Activated CD4-positive, alpha-beta T cell treated with anti-CD3 and anti-CD28 coated beads for 4 hours (primary cell): ENCODE data around the gene DHRS3.

ENCODE experiments used
- DNase-seq, 2 donors: peaks; one replicate each; pipeline ENCODE4 v3.0.0-alpha.2; 2020

The DHRS3 gene

DNA sequence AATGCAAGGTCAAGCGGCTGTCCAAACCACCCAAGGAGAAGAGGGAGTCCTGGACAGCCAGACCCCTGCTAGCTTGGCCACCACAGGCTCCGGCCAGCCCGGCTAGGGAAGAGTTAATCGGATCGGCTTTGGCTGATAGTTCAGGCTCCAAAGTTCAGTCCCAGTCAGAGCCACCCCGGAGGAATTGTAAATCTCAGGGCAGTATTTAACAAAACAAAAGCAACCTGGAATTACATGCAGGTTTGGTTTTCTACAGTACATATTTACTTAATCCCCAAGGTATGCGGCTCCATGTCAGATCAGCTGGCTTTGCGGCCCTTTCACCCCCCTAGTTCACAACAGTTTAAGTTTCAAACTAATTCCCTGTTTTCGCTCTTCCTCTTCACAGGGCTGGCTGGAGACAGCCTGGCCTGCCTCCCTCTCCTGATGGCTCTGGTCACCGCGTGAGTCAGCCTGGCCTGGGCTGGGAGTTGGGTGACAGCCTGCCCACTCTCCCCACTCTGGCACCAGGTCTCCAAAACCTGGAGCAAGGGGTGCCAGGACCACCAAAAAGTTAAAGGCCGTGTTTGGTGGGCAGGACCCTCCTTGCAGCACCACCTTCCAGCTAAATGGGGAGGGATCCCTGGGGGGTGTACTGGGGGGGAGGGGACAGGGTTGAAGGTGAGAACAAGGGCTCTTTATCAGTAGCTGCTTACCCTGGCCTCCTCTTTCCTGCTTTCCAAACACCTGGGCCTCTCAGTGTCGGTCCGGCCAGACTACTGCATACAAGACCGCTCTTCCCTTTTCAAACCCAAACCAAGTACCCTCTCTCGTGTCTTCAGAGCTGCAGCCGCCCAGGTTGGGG, 1.9 kb downstream of the DHRS3 start:
- DNase-seq = no peak

DNA sequence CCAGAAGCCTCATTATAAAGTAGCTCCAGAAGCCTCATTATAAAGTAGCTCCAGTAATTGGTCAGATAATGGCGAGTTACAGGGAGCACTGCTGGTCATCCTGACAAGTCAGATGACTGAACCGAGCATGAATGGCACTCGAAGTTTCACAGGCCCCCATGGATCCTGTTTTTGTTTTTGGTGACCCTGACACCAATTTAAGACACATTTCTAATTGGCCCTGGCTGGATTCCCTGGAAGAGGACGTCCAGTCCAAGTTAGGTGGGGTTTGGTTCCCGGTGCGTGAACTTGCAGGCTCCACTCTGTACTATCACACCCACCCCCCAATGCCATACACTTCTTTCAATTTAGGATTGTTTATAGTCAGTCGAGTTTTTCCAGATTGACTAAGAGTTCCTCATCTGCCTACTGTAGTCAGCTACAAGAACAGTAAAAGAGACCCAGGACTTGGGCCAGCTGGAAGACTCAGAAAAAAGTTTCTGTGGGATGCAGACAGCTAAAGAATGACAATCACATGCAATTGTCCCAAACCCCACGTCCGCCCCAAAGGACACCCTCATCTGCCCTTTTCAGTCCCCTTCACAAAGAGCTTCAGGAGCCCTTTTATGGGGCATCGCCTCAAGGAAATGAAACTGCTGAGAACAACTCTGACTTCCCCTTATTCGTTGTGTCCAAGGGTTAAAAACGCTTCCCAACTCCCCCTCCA, 2.7 kb downstream of the DHRS3 start:
- no peak for DNase-seq

DNA sequence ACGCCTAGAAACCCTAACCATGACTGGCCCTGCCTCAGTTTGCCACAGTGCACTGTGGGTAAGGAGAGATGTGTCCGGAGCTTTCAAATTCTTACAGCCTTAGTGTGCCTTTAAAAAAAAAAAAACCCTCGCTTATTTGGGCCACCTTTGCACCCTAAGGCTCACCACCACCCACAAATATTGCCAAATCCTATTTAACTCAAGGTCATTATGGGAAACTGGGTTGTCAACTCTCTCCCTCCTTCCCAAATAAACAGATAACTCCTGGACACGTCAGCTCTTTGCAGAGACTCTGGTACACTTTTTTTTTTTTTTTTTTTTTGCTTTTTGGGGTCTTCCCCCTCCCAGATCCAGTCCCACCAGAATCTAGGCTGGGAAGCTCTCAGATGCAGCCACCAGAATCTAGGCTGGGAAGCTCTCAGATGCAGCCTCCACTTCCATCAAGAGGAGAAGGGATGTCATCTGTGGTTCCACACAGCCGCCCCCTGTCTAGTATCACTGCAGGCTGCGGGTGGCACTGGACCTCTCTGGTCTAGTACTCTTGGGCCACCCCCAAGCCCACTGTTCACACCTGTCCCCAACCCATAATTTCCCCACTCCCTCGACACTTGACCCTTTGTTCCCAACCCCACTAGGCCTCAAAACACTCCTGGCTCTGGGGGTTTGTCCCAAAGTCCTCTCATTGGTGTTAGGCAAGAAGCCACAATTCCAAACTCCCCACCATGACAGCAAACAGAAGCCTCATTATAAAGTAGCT, 3.4 kb downstream of the DHRS3 start:
- DNase-seq = no peak

DNA sequence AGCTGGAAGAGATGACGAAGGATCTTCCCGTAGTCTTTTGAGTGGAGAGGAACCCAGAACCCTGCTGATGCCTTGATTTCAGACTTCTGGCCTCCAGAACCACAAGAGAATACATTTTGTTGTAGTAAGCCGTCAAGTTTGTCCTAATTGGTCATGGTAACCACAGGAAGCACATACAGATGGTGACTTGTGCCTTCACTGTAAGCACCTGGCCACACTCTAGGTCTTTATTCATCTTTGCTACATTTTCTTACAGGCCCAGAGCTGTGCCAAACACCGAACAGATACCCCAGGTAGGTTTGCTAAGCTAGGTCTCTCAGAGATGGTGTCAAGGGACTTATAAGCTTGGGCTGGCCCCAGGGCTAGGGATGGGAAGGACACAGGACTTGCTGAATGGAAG, 4.8 kb downstream of the DHRS3 start:
- DNase-seq = no peak

DNA sequence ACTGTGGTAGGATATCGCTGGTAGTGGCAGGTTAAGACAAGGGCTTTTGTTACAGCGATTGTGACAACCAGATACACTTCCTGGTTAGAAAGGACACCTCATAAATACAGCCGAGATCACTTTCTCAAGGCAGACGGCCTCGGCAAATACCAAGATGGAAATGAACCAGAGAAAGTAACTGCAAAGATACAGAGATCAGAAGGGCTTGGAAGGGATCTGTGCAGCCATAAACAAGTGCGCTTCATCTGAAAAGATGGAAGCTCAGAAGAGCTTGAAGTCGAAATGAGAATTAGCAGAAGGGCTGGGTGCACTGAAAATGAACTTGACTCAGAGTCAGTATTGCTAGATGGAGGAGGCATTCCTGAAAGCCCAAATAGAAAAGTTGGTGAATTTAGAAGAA, 7.1 kb downstream of the DHRS3 start:
- no peak for DNase-seq

DNA sequence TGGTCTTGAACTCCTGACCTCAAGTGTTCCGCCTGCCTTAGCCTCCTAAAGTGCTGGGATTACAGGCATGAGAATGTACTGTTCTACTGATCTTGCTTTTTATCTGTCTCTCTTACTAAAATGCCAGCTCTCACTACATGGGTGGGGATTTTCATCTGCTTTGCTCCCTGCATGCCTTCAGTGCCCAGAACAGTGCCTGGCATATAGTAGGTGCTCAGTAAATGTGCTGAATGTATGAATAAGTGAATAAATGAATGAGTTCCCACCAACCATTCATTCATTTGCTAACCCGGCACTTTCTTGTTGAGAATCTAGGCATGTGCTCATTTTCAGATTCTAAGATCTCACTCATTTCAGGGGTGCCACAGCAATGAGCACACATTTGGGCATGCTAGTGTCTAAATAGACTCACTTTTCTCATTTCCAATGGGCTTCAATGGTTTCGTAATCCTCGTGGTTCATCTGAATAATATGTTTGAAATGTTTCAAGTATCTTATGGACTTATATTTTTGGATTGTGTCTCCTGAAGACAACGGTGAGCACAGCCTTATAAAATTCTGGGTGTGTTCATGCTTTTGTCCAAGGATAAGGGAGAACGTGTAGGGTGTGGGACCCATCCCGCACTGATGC, 7.6 kb downstream of the DHRS3 start:
- DNase-seq = no peak

DNA sequence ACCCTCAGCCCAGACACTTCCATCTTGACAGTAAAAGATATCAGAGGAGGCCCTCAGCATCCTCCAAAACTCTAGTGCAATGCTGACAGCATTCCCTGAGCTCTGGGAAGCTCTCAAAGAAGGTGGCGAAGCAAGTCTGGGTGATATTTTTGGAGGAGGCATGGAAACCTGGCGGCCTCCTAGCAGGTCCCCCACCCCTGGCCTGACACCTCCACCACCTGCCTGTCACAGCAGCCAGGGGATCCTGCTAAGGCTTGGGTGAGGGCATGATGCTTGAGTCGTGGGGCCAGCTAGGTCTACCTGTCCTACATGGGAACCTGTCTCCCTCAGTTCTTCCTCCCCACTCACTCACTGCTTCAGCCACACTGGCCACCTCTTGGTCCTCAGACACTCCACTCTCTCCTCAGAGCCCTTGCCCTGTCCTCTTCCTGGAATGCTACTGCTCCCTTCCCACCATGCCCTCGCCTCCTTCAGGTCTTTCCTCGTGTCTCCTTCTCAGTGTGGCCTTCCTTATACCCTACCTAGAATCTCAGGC, 8.5 kb downstream of the DHRS3 start:
- no peak for DNase-seq

DNA sequence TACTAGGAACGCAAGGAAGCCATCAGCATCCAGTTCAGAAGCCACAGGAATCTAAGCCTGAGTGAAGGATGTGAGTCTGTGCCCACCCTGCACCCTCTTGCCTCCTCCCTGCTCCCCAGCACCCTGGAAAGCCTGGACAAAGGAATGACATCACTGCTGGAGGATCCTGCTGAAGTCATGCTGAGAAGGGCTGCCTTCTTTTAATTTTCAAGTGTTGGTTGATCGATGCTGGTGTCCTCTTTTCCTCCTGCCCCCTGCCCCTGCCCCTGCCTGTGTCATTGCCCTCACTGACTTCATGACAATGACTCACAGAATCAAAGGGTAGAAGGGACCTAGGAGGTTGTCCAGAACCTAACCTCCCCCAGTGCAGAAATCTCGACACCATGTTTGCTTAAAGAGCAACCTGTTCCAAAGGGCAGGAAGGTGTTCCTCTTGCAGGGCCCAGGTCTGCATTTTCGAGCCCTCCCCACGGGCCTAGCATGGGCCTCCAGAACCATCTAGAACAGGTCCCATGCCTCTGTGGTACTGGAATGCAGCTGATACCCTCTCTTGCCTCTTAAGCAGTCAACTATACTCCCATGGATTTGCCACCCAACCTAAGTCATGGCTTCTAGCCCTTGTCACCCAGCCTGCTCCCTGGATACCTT, 9.6 kb downstream of the DHRS3 start:
- no peak for DNase-seq

DNA sequence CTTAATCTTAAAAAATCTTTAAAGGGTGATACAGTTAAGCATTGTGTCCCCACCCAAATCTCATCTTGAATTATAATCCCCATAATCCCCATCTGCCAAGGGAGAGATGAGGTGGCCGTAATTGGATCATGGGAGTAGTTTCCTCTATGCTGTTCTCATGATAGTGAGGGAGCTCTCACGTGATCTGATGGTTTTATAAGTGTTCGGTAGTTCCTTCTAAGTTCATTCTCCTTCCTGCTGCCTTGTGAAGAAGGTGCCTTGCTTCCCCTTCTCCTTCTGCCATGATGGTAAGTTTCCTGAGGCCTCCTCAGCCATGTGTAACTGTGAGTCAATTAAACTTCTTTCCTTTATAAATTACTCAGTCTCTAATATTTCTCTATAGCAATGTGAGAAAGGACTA, 10.7 kb downstream of the DHRS3 start:
- DNase-seq = no peak

DNA sequence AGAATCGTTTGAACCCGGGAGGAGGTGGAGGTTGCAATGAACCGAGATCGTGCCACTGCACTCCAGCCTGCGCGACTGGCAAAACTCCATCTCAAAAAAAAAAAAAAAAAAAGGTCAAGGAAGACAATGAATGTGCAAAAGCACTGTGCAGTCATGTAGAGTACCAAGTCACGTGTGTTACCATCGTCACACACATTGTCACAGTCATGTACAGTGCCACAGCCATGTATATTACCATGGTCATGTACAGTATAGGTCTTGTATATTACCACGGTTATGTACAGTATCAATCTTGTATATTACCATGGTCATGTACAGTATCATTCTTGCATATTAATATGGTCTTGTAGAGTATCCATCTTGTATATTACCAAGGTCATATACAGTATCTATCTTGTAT, 13.0 kb downstream of the DHRS3 start:
- no peak for DNase-seq

DNA sequence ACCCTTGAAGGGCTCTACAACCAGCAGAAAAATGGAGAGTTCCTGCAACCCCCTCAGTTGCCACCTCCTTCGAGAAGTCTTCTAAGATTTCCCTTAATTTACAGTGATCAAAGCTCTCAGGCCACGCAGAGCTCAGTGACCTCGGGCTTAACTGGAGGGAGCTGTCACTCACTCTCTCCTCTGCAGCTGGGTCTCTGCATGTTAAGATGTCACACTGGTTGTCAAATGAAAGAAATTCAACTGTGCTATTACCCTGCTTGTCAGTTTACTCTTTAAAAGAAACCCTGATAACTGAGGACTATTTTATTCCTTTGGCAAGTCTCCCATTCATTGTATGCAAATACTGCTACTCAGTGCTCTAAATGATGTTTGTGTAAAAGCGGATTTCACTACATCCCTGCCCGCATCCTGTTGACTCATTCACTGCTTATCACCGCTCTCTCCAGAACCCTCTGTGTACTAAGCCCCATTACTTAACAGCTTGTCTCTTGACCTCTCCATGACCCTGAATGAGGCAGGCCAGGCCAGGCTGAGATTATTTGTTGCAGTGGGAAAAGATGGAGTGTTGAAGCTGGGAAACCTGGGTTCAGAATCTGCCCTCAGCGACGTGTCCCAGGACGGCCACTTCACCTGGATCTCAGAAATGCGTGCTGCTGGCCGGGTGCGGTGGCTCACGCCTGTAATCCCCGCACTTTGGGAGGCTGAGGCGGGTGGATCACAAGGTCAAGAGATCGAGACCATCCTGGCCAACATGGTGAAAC, 13.7 kb downstream of the DHRS3 start:
- peak; percentile 66 for DNase-seq

DNA sequence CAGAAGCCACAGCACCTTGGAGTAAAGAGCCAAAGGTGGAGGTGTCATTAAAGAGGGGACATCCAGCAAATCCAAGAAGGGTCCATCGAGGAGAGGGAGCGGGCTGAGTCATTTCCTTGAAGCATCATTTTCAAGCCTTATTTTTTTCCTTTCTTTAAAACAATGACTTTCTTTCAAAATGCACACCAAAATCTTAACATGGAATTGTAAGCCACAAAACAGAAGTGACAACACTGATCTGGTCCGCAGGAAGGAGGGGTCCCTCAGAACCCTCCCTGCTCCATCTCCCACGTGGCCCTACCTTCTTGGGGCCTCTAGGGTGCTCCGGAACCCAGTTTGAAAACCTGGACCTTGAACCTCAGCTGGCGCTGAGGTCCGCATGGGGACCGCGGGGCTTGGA, 14.8 kb downstream of the DHRS3 start:
- DNase-seq = no peak

DNA sequence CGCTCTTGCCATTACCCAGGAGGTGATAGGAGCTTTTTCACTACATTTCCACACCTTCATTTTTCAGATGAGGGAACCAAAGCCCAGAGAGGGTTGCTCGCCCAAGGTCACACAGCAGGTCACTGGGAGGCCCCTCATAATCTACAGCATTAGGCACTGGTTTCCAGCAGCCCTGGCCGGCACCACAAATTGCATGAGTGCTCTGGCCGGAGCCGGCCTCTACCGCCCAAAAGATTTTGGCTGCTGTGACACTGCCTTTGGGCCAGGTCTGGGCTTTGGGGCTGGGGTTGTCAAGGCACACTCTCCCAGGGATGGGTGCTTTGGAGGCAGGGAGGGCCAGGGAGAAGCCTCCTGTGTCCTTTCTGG, 15.4 kb downstream of the DHRS3 start:
- no peak for DNase-seq

DNA sequence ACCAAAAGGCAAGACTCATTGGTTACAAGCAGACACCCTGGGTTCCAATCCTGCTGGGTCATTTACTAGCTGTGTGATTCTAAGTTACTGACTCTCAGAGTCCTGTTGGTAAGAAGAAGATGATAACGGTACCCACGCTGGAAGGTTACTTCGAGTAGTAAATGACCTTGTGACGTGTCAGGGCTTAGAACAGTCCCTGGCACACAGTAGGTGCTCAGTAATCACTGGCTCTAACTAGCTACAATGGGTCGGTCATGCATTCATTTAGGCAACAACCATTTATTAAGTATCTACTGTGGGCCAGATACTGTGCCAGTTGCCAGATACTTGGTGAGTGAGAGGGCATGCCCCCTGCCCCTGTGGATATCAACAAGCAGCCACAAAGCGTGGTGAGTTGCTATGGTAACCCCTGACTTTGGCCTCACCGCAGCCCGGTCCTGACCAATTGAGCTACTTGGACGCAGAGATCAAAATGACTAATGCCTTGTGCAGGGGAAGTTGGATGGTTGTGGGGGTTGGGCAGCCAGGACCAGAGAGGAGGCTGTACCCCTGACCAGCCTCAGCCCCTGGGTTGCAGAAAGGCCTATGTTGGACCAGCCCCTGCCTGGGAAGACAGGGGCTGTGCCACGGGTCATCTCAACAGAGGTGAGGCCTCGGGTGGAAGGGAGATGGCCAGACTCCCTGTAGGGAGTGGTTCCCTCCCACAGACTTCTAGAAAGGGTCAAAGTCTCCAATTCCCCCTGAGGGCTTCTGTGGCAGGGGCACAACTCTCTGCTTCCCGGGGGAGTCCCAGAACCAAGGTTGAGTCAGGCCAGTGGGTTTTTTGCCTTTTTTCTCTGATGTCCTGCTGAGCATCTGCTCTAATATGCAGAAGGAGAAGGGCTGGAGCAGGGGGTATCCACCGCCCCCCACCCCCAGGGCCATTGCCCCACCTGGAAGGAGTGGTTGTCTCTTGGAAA, 16.0 kb downstream of the DHRS3 start:
- no peak for DNase-seq

DNA sequence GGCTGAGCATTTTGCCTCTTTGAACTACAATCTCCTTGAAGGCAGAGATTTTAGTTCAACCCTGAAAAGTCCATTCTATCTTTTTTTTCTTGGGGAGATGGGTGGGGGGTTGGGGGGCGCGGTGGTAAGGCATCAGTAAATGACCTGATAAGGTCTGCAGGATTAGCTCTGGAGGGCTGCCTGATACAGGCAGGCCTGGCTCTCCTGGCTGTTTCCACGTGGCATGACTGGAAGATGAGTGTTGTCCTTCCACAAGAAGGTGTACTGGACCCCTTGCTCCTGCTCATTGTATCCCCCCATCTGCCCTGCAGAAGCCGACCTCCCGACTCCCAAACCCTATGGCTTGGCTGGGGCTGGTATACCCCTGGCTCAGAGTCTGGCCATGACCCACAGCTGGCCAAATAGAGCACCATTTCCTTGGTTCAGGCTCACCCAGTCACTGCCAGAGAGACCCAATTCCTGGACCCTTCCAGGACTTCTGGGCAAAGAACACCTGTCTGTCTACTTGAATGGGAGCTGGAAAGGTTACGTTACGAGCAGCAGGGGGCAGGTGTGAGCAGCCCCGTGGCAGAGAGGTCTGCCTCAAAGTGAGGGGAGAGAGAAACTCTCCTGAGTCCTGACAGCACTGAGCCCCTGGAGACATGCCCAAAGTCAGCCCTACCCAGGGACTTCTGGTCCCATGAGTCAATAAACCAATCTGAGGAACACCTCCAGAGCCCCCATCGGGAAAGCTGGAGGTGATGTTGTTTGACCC, 17.0 kb downstream of the DHRS3 start:
- DNase-seq = peak; percentile 48 to 59

DNA sequence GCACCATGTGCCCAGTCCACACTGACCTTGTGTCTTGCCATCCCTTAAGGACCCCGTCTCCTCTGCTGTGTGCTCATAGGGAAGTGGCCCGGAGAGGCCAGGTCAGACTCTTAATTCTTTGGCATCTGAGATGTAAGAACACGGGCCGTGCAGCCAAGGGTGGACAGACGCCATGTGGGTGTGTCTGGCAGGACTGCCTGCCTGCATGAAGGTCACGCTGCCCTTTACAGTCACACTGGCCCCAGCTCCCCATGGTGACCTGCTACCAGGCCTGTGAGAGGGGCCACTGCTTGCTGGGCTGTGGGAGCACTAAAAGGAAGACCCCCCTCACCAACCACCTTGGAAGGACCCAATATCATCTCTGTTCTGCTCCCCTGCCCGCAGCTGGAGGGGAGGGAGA, 17.7 kb downstream of the DHRS3 start:
- no peak for DNase-seq

DNA sequence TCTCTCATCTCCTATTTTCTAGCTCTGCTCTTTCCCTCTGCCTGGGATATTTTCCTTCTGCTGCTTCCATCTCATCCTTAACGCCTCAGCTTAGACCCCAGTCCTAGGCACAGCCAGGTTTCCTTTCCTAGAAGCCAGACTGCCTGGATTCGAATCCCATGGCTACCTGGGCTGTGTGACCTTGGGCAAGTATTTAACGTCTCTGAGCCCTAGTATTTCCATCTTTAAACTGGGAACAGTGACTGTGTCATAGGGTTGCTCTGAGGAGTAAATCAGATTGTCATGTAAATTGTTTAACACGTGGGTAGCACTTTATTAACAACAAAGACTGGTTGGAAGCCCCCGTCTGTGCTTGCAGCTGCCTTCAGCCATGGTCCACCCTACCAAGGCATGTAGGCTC, 18.4 kb downstream of the DHRS3 start:
- DNase-seq = no peak

DNA sequence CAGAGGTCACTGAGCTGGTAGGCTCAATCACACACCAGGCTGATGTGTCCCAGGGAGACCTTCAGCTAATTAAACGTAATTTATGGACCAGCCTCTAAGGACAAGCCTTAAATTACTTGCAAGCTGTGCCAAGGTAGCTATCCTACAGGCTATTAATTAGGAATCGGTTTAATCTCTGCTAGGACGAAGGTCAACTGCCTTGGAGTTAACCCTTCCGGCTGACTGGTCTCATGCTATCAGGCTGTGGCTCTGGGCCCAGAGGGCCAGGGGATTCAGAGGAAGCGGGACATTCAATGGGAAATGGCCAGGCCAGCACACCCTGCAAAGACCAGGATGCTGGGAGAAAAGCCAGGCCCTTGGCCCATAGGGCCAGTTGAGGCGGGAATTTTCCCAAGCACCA, 19.0 kb downstream of the DHRS3 start:
- DNase-seq = no peak

DNA sequence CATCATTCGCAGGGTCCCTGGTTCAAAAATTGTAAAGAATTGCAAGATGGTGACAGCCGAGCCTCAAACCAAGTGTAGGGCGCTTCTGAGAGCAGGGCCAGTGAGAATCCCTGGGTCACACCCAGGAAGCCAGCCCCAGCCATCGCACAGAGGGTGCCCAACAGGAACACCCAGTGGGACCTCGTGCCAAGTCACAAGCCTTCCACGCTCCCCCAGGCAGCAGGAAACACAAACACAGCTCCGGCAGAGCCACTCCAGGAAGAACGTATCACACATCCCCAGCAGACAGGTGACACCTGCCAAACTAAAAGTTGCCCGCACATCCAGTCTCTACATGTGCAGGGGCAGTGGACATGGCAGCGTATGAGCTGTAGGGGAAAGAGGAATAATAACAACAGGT, 20.2 kb downstream of the DHRS3 start:
- no peak for DNase-seq
